GM12878 (cell line): ENCODE measurements around the gene PTPRM. TPM values are rescaled to one million over a fixed set of nuclear protein-coding genes. Genes with fewer than 3 reads are reported as not detected.

Source experiments
- ATAC-seq: fragments of 200-7000 bp; cut with Tn5 transposase; 3 replicates; pipeline ENCODE4 v1.9.1; 2020; ENCODE audit warnings: mild to moderate bottlenecking, moderate library complexity
- BruUV-seq: library from RNA; stranded (reverse); fragments of 400-500 nt; replicated peaks from 2 replicates; lab custom pipeline; 2021; lab: Mats Ljungman, UMichigan
- CTCF ChIA-PET: fragments of 300-600 bp; sonication (Branson Sonifier 250); formaldehyde crosslinking; extraction: SDS; loops from one replicate; lab custom pipeline; 2021; ENCODE audit warnings: inconsistent platforms; lab: Yijun Ruan, JAX
- POLR2A ChIA-PET: fragments of 350-600 bp; formaldehyde crosslinking; extraction: SDS; loops from one replicate; lab custom pipeline; 2021; ENCODE audit warnings: inconsistent platforms; lab: Charles Lee
- RAD21 ChIA-PET: fragments of 300-600 bp; sonication (Branson Sonifier 250); formaldehyde crosslinking; loops from one replicate; lab custom pipeline; 2023; ENCODE audit warnings: antibody characterized with exemption; ENCODE audit not compliant: unreplicated experiment; lab: Charles Lee
- SMC1A ChIA-PET: fragments of 300-600 bp; sonication (Branson Sonifier 250); formaldehyde crosslinking; loops from one replicate; lab custom pipeline; 2023; ENCODE audit not compliant: unreplicated experiment, uncharacterized antibody; lab: Charles Lee
- DNase-seq: peaks from one replicate; pipeline ENCODE4 v3.0.0-alpha.2; 2011; ENCODE audit warnings: low read depth, low spot score
- FAIRE-seq: peaks from 3 replicates; lab custom pipeline; 2011; peaks lifted over from hg19 to GRCh38; lab: Jason Lieb, UNC
- H2AFZ ChIP-seq: 2 replicates; pipeline ENCODE4 v1.6.0; 2011; ENCODE audit warnings: low read depth, low read length, control low read depth; ENCODE audit not compliant: control insufficient read depth
- H3K27ac ChIP-seq: 2 replicates; pipeline ENCODE4 v1.5.1; 2011; ENCODE audit warnings: control low read depth; ENCODE audit not compliant: control insufficient read depth, insufficient read depth
- H3K27me3 ChIP-seq, 2 experiments: replicated peaks in 1 of 2; 2 replicates each; pipeline versions ENCODE4 v1.6.0 to v1.6.1; 2011; ENCODE audit warnings: low read length in 1 of 2; ENCODE audit not compliant: control insufficient read depth in 2 of 2, insufficient read depth in 2 of 2
- H3K36me3 ChIP-seq, 2 experiments: 2 replicates each; pipeline ENCODE4 v1.5.1; 2011; ENCODE audit warnings: low read length in 1 of 2; ENCODE audit not compliant: control insufficient read depth in 2 of 2, insufficient read depth in 2 of 2
- H3K4me1 ChIP-seq: 2 replicates; pipeline ENCODE4 v1.6.1; 2011; ENCODE audit warnings: mild to moderate bottlenecking, low read length, moderate library complexity, mixed read lengths; ENCODE audit not compliant: control insufficient read depth, insufficient read depth
- H3K4me2 ChIP-seq: 2 replicates; pipeline ENCODE4 v1.6.0; 2011; ENCODE audit warnings: control low read depth; ENCODE audit not compliant: control insufficient read depth, insufficient read depth
- H3K4me3 ChIP-seq: fragments of 200-600 bp; sonication (generic); 2 replicates; pipeline ENCODE4 v1.5.1; 2016
- H3K79me2 ChIP-seq: 2 replicates; pipeline ENCODE4 v1.6.0; 2011; ENCODE audit warnings: low read length; ENCODE audit not compliant: control insufficient read depth, insufficient read depth
- H3K9ac ChIP-seq: 2 replicates; pipeline ENCODE4 v1.8.0; 2011; ENCODE audit warnings: low read length, control low read depth, mixed read lengths; ENCODE audit not compliant: control insufficient read depth, insufficient read depth
- H3K9me3 ChIP-seq: replicated peaks from 3 replicates; pipeline ENCODE4 v1.5.1; 2011; ENCODE audit warnings: mild to moderate bottlenecking, low read length; ENCODE audit not compliant: control insufficient read depth, insufficient read depth
- H4K20me1 ChIP-seq: 2 replicates; pipeline ENCODE4 v1.6.0; 2011; ENCODE audit not compliant: control insufficient read depth, insufficient read depth
- ASH2L ChIP-seq: fragments of 300-600, 200-600 bp; sonication (generic); IDR thresholded peaks from 2 replicates; pipeline ENCODE4 v1.6.1; 2017; ENCODE audit warnings: low read depth, mild to moderate bottlenecking, borderline replicate concordance
- BRCA1 ChIP-seq: IDR thresholded peaks from 2 replicates; pipeline ENCODE4 v1.6.1; 2011; ENCODE audit warnings: low read depth, low read length, improper control_type of control experiment
- CBX3 ChIP-seq: fragments of 200-600 bp; sonication (generic); IDR thresholded peaks from 2 replicates; pipeline ENCODE4 v1.6.1; 2016; ENCODE audit warnings: low read depth, borderline replicate concordance
- CEBPB ChIP-seq, 2 experiments: fragments of 150-350 bp in 1 of 2; IDR thresholded peaks; 2 replicates each; pipeline ENCODE4 v1.6.1; 2012 to 2014; ENCODE audit warnings: low read depth in 2 of 2, low read length in 2 of 2, borderline replicate concordance in 1 of 2, inconsistent platforms in 1 of 2
- FOXK2 ChIP-seq: fragments of 450-650 bp; IDR thresholded peaks from 2 replicates; pipeline ENCODE4 v1.6.1; 2017; ENCODE audit warnings: mild to moderate bottlenecking, moderate library complexity
- MEF2A ChIP-seq: IDR thresholded peaks from 2 replicates; pipeline ENCODE4 v1.6.1; 2011; ENCODE audit warnings: low read depth, mild to moderate bottlenecking, low read length, moderate library complexity; ENCODE audit not compliant: insufficient read depth
- MEF2B ChIP-seq: fragments of 450-650 bp; IDR thresholded peaks from 2 replicates; pipeline ENCODE4 v1.6.1; 2018; ENCODE audit warnings: mild to moderate bottlenecking, moderate library complexity; ENCODE audit not compliant: partially characterized antibody, poor library complexity, severe bottlenecking
- RUNX3 ChIP-seq: IDR thresholded peaks from 2 replicates; pipeline ENCODE4 v1.6.1; 2012; ENCODE audit warnings: low read length, inconsistent platforms
- STAT1 ChIP-seq: fragments of 450-650 bp; conservative IDR thresholded peaks from 2 replicates; pipeline ENCODE4 v1.6.1; 2014; ENCODE audit warnings: antibody characterized with exemption, mild to moderate bottlenecking
- TARDBP ChIP-seq: IDR thresholded peaks from 2 replicates; pipeline ENCODE4 v1.6.1; 2016; ENCODE audit warnings: borderline replicate concordance
- ZZZ3 ChIP-seq: IDR thresholded peaks from 2 replicates; pipeline ENCODE4 v1.6.1; 2011; ENCODE audit warnings: low read depth; ENCODE audit not compliant: control insufficient read depth, insufficient read length
- WGBS: methylation state at CpG from one replicate; pipeline ENCODE4 v1.1.6; 2016; ENCODE audit warnings: low lambda C conversion rate; ENCODE audit not compliant: insufficient replicate concordance, insufficient coverage; ENCODE audit errors: missing lambda C conversion rate; 5-methylcytosine and 5-hydroxymethylcytosine counted together
- in situ Hi-C: fragments of 300-500 bp; cut with MboI; formaldehyde crosslinking; loops from 9 replicates; pipeline ENCODE4 v1.14.3; 2018; ENCODE audit warnings: mixed read lengths
- intact Hi-C: fragments of 100-400 bp; cut with micrococcal nuclease; formaldehyde crosslinking; loops from one replicate; pipeline ENCODE4 v1.14.2; 2022; ENCODE audit not compliant: unreplicated experiment
- polyA plus RNA-seq, 11 experiments: library from polyadenylated mRNA; depleted of rRNA in 4 of 11; unstranded in 6 of 11; stranded (reverse) in 5 of 11; fragments of >200 nt; fragmentation: Nextera tagmentation in 4 of 11; fragmentation: Illumina TruSeq in 1 of 11; extraction: Ambion mirVana in 4 of 11; extraction: Trizol in 1 of 11; gene quantifications; 1 replicate in 1 of 11; 2 replicates in 10 of 11; pipeline versions ENCODE4 v1.2.1 to v1.2.3, GENCODE V29; 2011 to 2016; ENCODE audit warnings: inconsistent platforms in 2 of 11, missing spikeins in 2 of 11, low read depth in 1 of 11
- total RNA-seq, 4 experiments: library from RNA; depleted of rRNA in 3 of 4; stranded (reverse); fragments of >200 nt in 3 of 4; fragmentation: Illumina TruSeq in 1 of 4; extraction: Trizol in 1 of 4; gene quantifications; 2 replicates each; pipeline versions ENCODE4 v1.2.1 to v1.2.3, GENCODE V29; 2013 to 2021
- TF ChIP-seq, protein P1 (sequence below): fragments of 450-650 bp; IDR thresholded peaks from 2 replicates; pipeline ENCODE4 v1.6.1; 2017; ENCODE audit warnings: low read depth, mild to moderate bottlenecking, moderate library complexity

The PTPRM gene
- total and polyA plus RNA-seq, 10 of the 15 experiments (the other 5 are each of a cell fraction or from before 2014, with no cell fraction given), result 0.07 to 22.6 (median 0.60) TPM

DNA sequence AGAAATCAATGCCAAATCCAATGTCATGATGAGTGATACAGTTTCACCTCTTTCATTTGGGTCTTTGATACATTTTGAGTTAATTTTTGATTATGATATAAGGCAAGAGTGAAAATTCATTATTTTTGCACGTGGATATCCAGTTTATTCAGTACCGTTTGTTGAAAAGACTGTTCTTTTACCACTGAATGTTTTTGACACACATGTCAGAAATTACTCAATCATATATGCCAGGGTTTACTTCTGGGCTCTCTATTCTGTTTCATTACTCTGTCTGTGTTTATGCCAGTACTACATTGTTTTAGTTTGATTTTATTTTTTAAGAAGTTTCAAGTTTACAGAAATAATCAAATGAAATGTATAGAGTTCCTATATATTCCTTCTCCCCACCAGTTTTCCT lies 154.4 kb downstream of the PTPRM start:
- CTCF ChIA-PET, result no interaction called here
- Histone ChIP-seq H4K20me1 (no peaks in the 10 kb centered on the region), H3K9ac (no peak overlapping the region), H3K79me2 (no peaks in the 10 kb centered on the region), H3K27me3 (no peaks in the 10 kb centered on the region), H3K36me3 (no peaks in the 10 kb centered on the region), H3K4me2 (no peak overlapping the region), H3K9me3 (no peaks in the 10 kb centered on the region), H3K27ac (no peak overlapping the region), H2AFZ (no peak overlapping the region), H3K4me3 (no peak overlapping the region), H3K4me1 (no peaks in the 10 kb centered on the region)
- FAIRE-seq (no peak), DNase-seq (no peak), ATAC-seq (no peak)
- SMC1A ChIA-PET, result no interaction called here
- RAD21 ChIA-PET, result no interaction called here
- POLR2A ChIA-PET, result no interaction called here
- intact Hi-C loops, result no loop called here
- TF ChIP-seq BRCA1 (no peak), ZZZ3 (no peak), STAT1 (no peak), RUNX3 (no peak), MEF2B (no peak), ASH2L (no peak), CBX3 (no peak), MEF2A (no peak), TARDBP (no peak), CEBPB (IDR thresholded peaks at IDR 0.05; ENCODE audit: borderline replicate concordance in 1 of 2, low read depth in 2 of 2, low read length in 2 of 2) (no peak), FOXK2 (no peak)
- TF ChIP-seq, protein P1, sequence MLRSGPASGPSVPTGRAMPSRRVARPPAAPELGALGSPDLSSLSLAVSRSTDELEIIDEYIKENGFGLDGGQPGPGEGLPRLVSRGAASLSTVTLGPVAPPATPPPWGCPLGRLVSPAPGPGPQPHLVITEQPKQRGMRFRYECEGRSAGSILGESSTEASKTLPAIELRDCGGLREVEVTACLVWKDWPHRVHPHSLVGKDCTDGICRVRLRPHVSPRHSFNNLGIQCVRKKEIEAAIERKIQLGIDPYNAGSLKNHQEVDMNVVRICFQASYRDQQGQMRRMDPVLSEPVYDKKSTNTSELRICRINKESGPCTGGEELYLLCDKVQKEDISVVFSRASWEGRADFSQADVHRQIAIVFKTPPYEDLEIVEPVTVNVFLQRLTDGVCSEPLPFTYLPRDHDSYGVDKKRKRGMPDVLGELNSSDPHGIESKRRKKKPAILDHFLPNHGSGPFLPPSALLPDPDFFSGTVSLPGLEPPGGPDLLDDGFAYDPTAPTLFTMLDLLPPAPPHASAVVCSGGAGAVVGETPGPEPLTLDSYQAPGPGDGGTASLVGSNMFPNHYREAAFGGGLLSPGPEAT, result no peak
- in situ Hi-C loops, result no loop called here
- no TSS peak for BruUV-seq
- WGBS, result 5% methylated on average over 2 of the region's 2 CpGs
